GM23248 (cell line): Measurements from ENCODE around the gene MYL12B.

Source experiments
- EZH2 ChIP-seq: fragments of 200-600 bp; sonication (generic); IDR thresholded peaks from 2 replicates; pipeline ENCODE4 v1.6.1; 2018; ENCODE audit warnings: antibody characterized with exemption, mild to moderate bottlenecking; ENCODE audit not compliant: insufficient read depth, poor library complexity, severe bottlenecking
- EZH2phosphoT487 ChIP-seq: fragments of 200-600 bp; sonication (generic); IDR thresholded peaks from 2 replicates; pipeline ENCODE4 v1.6.1; 2018; ENCODE audit warnings: antibody characterized with exemption, moderate library complexity, mild to moderate bottlenecking, low read depth; ENCODE audit not compliant: insufficient read depth

GRCh38 chr18:3262234-3263131 lies 550 bp downstream of the MYL12B start:
- no peak for TF ChIP-seq EZH2phosphoT487
- TF ChIP-seq EZH2: no peak
